Right atrium auricular region (tissue), 2 donors: ENCODE results near the gene ERCC3. TPM values are rescaled to one million over a fixed set of nuclear protein-coding genes. Genes with fewer than 3 reads are reported as not detected.

Experiments
- DNase-seq: peaks from one replicate; pipeline ENCODE4 v3.0.0-alpha.2; 2019; ENCODE audit warnings: low spot score
- H3K27ac ChIP-seq, 2 donors: fragments of 200-600 bp; sonication (generic); 1 replicate in 1 of 2; 2 replicates in 1 of 2; pipeline ENCODE4 v1.5.1; 2016 to 2019
- H3K27me3 ChIP-seq, 2 donors: fragments of 200-600 bp; sonication (generic); one replicate each; pipeline versions ENCODE4 v1.5.1 to v1.6.0; 2017 to 2019
- H3K36me3 ChIP-seq: fragments of 200-600 bp; sonication (generic); one replicate; pipeline ENCODE4 v1.5.1; 2016
- H3K4me1 ChIP-seq, 2 donors: fragments of 200-600 bp; sonication (generic); one replicate each; pipeline versions ENCODE4 v1.5.1 to v1.6.0; 2017 to 2019
- H3K4me3 ChIP-seq, 2 donors: fragments of 200-600 bp; sonication (generic); 1 replicate in 1 of 2; 2 replicates in 1 of 2; pipeline ENCODE4 v1.5.1; 2017 to 2019; ENCODE audit warnings: mild to moderate bottlenecking in 1 of 2, moderate library complexity in 1 of 2
- H3K9me3 ChIP-seq, 2 donors: fragments of 200-600 bp; sonication (generic); one replicate each; pipeline ENCODE4 v1.5.1; 2019
- total RNA-seq, 2 donors: library from RNA; depleted of rRNA; stranded (reverse); fragments of >200 nt; gene quantifications; one replicate each; pipeline ENCODE4 v1.1.0, GENCODE V29; 2016
- TF ChIP-seq, protein P1 (sequence below), 2 donors: fragments of 200-600 bp; sonication (generic); IDR thresholded peaks; one replicate each; pipeline ENCODE4 v1.5.1; 2019; ENCODE audit warnings: antibody characterized with exemption in 2 of 2

ERCC3 gene
- total RNA-seq, 2 donors from 2014 or later = 13.9 to 15.8 TPM

DNA sequence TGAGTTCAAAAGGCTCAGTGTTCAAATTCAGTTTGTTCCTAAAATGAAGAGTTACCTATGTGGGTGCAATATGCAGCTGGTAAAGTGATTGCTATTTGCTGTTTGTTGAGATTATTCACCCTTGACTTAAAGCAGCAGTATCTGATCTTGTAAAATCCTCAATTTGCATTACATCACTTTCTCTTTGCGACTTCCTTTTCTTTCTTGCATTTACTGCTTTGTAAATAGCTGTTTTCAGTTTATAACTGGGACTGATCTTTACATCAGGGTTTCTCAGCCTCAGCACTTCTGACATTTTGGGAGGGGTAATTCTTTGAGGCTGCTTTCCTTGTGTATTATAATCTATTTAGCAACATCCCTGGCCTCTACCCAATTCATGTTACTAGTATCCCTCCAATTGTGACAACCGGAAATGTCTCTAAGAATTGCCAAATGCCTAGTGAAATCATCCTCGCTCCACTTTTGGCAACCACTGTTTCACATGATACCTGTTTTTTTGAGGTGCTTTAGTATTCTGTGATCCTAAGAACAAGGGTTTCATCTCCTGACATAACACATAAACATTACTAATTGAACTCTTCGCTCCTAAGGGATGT is 12.1 kb upstream of the ERCC3 start:
- Histone ChIP-seq H3K9me3 (no peaks in the 10 kb centered on the region), H3K27me3 (no peaks in the 10 kb centered on the region), H3K36me3 (peaks cover 35% of the 10 kb centered on the region), H3K4me3 (no peak overlapping the region), H3K27ac (no peak overlapping the region), H3K4me1 (no peaks in the 10 kb centered on the region)
- TF ChIP-seq, protein P1, sequence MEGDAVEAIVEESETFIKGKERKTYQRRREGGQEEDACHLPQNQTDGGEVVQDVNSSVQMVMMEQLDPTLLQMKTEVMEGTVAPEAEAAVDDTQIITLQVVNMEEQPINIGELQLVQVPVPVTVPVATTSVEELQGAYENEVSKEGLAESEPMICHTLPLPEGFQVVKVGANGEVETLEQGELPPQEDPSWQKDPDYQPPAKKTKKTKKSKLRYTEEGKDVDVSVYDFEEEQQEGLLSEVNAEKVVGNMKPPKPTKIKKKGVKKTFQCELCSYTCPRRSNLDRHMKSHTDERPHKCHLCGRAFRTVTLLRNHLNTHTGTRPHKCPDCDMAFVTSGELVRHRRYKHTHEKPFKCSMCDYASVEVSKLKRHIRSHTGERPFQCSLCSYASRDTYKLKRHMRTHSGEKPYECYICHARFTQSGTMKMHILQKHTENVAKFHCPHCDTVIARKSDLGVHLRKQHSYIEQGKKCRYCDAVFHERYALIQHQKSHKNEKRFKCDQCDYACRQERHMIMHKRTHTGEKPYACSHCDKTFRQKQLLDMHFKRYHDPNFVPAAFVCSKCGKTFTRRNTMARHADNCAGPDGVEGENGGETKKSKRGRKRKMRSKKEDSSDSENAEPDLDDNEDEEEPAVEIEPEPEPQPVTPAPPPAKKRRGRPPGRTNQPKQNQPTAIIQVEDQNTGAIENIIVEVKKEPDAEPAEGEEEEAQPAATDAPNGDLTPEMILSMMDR (IDR thresholded peaks at IDR 0.05) = no peak
- no peak for DNase-seq

DNA sequence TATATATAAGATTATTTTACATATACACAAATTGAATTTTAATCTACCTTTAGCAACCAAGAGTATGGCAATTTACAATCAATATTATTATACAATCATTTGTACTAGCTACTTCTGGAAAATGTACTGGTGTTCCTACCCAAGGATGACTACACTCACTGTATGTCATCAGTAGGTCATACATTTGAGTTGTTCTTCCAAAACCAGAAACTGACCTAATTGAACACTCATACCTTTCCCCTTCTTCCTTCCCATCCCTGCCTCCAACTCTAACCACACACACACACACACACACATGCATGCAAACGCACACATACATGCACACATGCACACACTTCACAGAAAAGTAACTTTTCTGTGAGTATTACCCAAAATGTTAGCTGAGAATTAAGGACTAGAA is 8.2 kb upstream of the ERCC3 start:
- DNase-seq = no peak
- TF ChIP-seq, protein P1 (IDR thresholded peaks at IDR 0.05) = no peak
- Histone ChIP-seq H3K4me1 (no peaks in the 10 kb centered on the region), H3K27ac (no peak overlapping the region), H3K9me3 (no peaks in the 10 kb centered on the region), H3K27me3 (no peaks in the 10 kb centered on the region), H3K4me3 (no peak overlapping the region), H3K36me3 (peaks cover 18% of the 10 kb centered on the region)

DNA sequence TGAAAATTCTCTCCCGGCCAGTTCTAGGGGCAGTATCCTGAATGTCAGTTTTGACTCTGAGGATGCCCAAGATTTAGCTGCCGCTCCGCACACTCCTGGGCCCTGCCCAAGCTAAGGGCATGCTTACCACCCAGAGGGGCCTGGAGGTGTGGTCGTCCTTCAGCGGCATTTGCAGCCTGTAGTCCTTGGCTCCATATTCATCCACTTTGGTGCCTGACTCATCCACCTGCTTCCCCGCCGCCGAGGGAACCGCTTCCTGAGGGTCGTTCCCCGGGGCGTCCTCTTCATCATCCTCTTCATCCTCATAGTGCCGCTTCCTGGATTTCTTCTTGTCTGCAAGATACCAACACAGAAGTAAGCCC is 577 bp downstream of the ERCC3 start:
- Histone ChIP-seq H3K4me3 (peak overlapping the region; percentile 64 to 89), H3K27ac (peak overlapping the region; percentile 52 to 80), H3K4me1 (peaks cover 0 to 18% of the 10 kb centered on the region in 2 donors), H3K9me3 (no peaks in the 10 kb centered on the region), H3K27me3 (no peaks in the 10 kb centered on the region), H3K36me3 (peaks cover 42% of the 10 kb centered on the region)
- DNase-seq = no peak
- TF ChIP-seq, protein P1 (IDR thresholded peaks at IDR 0.05) = no peak

DNA sequence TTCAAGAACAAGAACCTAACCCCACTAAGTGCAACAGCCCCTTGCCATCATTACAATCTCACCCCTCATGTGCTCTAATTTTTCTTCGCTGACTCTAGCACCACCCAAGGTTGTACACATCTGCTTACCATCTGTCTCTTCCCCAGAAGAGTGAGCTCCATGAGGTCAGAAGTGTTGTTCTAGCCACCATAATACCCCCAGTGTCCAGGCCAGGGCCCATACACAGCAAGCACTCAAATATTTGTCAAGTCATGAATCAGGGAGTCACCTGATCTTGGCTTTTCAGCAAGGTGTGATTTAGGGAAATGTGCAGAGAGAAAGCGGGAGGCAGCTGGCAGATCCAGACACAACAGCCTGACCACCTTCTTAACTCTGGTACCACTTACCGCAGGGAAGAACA is 5.7 kb downstream of the ERCC3 start:
- Histone ChIP-seq H3K4me3 (no peak overlapping the region), H3K27ac (no peak overlapping the region), H3K27me3 (no peaks in the 10 kb centered on the region), H3K4me1 (peaks cover 0 to 9% of the 10 kb centered on the region in 2 donors), H3K36me3 (peaks cover 93% of the 10 kb centered on the region), H3K9me3 (no peaks in the 10 kb centered on the region)
- TF ChIP-seq, protein P1 (IDR thresholded peaks at IDR 0.05) = no peak
- DNase-seq = no peak

DNA sequence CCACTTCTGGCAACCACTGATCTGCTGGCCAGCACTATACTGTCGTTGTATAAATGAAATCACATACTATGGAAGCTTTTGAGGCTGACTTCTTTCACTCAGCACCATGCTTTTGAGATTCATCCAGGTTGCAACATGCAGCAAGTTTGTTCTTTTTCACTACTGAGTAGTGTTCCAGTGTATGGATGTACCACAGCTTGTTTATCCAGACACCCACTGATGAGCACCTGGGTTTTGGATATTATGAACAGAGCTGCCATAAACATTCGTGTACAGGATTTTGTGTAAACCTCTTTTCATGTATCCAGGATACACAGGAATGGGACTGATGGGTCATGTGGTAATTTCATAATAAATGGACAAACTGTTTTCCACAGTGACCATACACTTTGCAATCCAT is 10.7 kb downstream of the ERCC3 start:
- no peaks in the 10 kb centered on the region for H3K27me3 ChIP-seq
- no peak overlapping the region for H3K27ac ChIP-seq
- H3K9me3 ChIP-seq = no peaks in the 10 kb centered on the region
- TF ChIP-seq, protein P1 (IDR thresholded peaks at IDR 0.05) = no peak
- peaks cover 92% of the 10 kb centered on the region for H3K36me3 ChIP-seq
- H3K4me1 ChIP-seq = no peaks in the 10 kb centered on the region
- H3K4me3 ChIP-seq = no peak overlapping the region
- no peak for DNase-seq

DNA sequence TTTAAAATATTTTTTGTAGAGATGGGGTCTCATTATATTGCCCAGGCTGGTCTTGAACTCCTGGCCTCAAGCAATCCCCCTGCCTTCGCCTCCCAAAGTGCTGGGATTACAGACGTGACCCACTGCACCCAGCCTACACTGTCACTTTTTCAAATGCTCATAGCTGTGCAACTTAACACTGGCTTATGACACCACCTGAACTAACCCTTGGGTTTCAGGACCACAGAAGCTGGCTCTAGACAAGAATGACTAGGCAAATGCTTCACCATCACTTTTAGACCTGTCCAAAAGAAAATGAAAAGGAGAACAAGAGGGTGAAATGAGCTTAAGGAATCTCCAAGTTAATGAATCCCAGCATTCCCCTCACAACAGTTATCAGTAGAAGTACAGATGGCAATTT is 13.3 kb downstream of the ERCC3 start:
- TF ChIP-seq, protein P1 (IDR thresholded peaks at IDR 0.05) = no peak
- no peak overlapping the region for H3K27ac ChIP-seq
- no peak for DNase-seq
- peaks cover 92% of the 10 kb centered on the region for H3K36me3 ChIP-seq
- no peak overlapping the region for H3K4me3 ChIP-seq
- H3K9me3 ChIP-seq = no peaks in the 10 kb centered on the region
- H3K4me1 ChIP-seq = no peaks in the 10 kb centered on the region
- H3K27me3 ChIP-seq = no peaks in the 10 kb centered on the region
